ENCODE measurements around the gene ZNF716. TPM values are rescaled to one million over a fixed set of nuclear protein-coding genes. Genes with fewer than 3 reads are reported as not detected.
"Not testable (repeated sequence)": the region's sequence is repeated elsewhere in the genome, so short reads cannot be mapped to it uniquely, and the experiment has no call there.

Gene ZNF716
- not detected for total RNA-seq

DNA sequence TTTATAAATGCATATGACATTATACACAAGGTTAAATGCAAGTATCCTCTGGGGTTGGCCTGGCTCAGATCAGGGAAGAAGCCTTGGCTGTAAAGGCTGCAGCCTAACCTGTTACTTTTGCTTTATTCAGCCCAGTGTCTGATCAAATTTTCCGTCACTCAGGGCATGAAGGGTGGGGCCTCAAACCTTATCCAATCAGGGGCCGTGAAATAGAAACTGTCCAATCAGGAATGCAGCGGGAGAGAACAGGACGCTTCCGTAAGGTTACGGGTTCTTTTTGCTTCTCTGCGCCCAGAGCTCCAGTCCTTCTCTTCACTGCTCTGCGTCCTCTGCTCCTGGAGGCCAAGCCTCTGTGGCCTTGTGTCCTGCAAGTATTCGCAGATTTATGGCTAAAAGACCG lies at the start of gene ZNF716:
Gene ZNF716 (plus strand): TSS at position 274 of the 400 bp plus-strand sequence. CDS start 112 bp downstream, at position 386.
- no peaks in the 10 kb centered on the region for H3K9me3 ChIP-seq
- H3K27ac ChIP-seq: no peak within 1 kb of the TSS
- H3K9ac ChIP-seq (ENCODE audit: low read depth in 2 of 2, low read length in 2 of 2): no peak within 1 kb of the TSS
- intact Hi-C loops (cut with DNase I): no loop called here
- H3K4me1 ChIP-seq: no peaks in the 10 kb centered on the region
- no peak for TF ChIP-seq CTCF (IDR thresholded peaks at IDR 0.05)
- H3K27me3 ChIP-seq: no peaks in the 10 kb centered on the region
- no peak within 1 kb of the TSS for H3K4me3 ChIP-seq
- no peaks in the 10 kb centered on the region for H3K36me3 ChIP-seq
- DNase-seq: no peak

DNA sequence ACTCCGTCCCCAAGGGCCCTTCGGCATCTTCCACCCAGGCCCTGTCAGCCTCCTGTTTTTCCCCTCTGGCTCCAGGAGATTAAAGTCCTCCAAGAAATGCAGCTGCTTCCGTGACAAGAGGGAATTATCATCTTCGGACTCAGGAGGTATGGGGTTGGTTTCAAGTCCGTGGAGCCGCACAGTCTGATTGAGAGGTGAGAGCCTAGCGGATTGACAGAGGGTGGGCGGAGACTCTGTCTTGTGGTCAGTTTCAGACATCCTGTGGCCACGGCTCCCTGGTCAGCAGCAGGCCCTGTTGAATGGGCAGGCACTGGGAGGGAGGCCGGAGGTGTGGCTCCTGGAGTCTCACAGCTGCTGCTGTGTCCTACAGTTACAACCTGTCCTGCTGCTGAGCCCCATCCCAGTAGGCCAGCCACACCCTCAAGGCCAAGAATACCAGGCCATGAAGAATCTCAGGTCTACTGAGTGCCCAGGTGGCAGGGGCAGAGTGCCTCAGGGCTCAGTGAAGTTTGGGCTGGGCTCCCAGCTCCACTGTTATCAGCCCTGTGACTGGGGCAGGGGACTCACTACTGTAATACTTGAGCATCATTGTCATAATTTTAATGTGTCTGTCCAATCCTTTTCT lies 49.3 kb upstream of the ZNF716 start:
- no peak overlapping the region for H3K27ac ChIP-seq
- no peak for DNase-seq
- no peaks in the 10 kb centered on the region for H3K9me3 ChIP-seq
- H3K4me1 ChIP-seq: no peaks in the 10 kb centered on the region
- H3K27me3 ChIP-seq: no peaks in the 10 kb centered on the region
- H3K36me3 ChIP-seq: no peaks in the 10 kb centered on the region
- no peak overlapping the region for H3K4me3 ChIP-seq
- no peak overlapping the region for H3K9ac ChIP-seq (ENCODE audit: low read depth in 2 of 2, low read length in 2 of 2)
- TF ChIP-seq CTCF (IDR thresholded peaks at IDR 0.05): no peak
- intact Hi-C loops (cut with DNase I): no loop called here

DNA sequence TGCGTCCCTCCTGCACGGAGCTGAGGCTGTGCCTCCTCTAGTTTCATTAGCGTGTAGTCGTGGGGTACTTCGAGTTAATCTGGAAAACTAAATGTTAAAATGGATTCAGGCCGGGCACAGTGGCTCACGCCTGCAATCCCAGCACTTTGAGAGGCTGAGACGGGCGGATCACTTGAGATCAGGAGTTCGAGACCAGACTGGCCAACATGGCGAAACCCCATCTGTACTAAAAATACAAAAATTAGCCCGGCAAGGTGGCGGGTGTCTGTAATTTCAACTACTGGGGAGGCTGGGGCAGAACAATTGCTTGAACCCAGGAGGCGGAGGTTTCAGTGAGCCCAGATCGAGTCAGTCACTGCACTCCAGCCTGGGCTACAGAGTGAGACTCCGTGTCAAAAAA lies 46.9 kb upstream of the ZNF716 start:
- H3K9me3 ChIP-seq; H3K4me3 ChIP-seq; H3K27ac ChIP-seq; DNase-seq; H3K27me3 ChIP-seq; H3K36me3 ChIP-seq; H3K4me1 ChIP-seq; intact Hi-C loops (cut with DNase I); H3K9ac ChIP-seq (ENCODE audit: low read depth in 2 of 2, low read length in 2 of 2): not testable (repeated sequence)

DNA sequence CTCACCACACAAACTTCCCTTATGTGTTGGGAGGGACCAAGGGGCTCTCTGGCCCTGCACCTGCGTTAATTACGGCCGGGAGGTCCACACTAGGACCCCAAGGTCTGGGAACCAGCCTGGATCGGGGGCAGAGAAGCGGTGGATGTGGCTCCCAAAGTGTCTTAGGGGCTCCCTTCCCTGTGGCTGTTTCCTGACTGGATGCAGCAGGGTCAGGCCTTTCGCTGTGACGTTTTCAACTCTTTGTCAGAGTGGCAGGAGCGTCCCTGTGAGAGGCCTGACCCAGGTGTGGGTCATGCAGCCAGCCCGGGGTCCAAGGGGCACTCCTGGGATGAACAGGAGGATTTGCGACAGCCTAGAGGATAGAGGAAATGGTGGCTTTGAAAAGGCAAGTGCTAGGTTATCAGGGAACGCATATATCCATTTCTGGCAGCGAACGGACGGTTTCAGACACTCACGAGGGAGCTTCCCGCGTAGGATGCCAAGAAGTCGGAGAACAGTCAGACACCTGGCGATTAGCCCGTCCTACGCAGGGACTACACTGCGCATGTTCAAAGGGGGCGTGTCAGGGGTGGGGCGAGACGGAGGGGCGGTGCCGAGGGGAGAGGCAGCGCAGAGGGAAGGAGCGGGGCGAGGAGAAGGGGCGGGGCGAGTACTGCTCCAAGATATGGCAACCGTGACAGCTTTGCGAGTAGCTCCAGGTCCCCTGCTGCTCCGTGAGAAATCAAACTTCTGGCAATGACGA lies 46.2 kb upstream of the ZNF716 start:
- H3K27ac ChIP-seq: no peak overlapping the region
- no peak overlapping the region for H3K4me3 ChIP-seq
- no peaks in the 10 kb centered on the region for H3K4me1 ChIP-seq
- H3K27me3 ChIP-seq: no peaks in the 10 kb centered on the region
- DNase-seq: no peak
- intact Hi-C loops (cut with DNase I): no loop called here
- no peak for TF ChIP-seq CTCF (IDR thresholded peaks at IDR 0.05)
- H3K36me3 ChIP-seq: no peaks in the 10 kb centered on the region
- H3K9ac ChIP-seq (ENCODE audit: low read depth in 2 of 2, low read length in 2 of 2): no peak overlapping the region
- H3K9me3 ChIP-seq: no peaks in the 10 kb centered on the region

- intact Hi-C loops (cut with DNase I): no loop called here
- no peaks in the 10 kb centered on the region for H3K9me3 ChIP-seq
- no peak for DNase-seq
- no peaks in the 10 kb centered on the region for H3K36me3 ChIP-seq
- TF ChIP-seq CTCF (IDR thresholded peaks at IDR 0.05): no peak
- H3K9ac ChIP-seq (ENCODE audit: low read depth in 2 of 2, low read length in 2 of 2): no peak overlapping the region
- H3K4me1 ChIP-seq: no peaks in the 10 kb centered on the region
- H3K27ac ChIP-seq: no peak overlapping the region
- no peaks in the 10 kb centered on the region for H3K27me3 ChIP-seq
- H3K4me3 ChIP-seq: no peak overlapping the region
These were observed 45.5 kb upstream of the ZNF716 start for GRCh38 chr7:57404343-57404966.

DNA sequence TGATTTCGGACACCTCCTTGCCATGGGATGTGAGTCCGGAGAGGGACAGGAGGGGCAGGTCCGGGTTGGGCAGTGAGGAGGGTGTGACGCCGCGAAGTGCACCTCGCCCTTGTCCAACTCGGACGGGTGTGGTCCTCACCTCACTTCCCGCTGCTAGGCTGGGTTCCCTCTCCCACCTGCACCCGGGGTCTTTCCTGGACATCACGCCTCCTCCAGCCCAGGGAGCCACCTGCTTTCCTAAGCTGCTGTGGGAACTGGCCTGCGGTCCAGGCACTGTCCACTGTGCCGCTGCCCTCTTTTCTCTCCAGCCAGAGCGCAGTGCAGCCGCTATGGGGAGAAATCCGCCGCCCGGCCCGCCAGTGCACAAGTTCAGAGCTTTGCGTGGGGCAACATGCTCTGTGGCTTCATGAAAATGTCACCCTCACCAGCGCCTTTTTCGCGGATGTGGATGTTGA lies 45.0 kb upstream of the ZNF716 start:
- Histone ChIP-seq H3K27me3 (no peaks in the 10 kb centered on the region), H3K9me3 (no peaks in the 10 kb centered on the region), H3K9ac (ENCODE audit: low read depth in 2 of 2, low read length in 2 of 2) (no peak overlapping the region), H3K36me3 (no peaks in the 10 kb centered on the region), H3K27ac (no peak overlapping the region), H3K4me3 (no peak overlapping the region), H3K4me1 (no peaks in the 10 kb centered on the region)
- TF ChIP-seq CTCF (IDR thresholded peaks at IDR 0.05): no peak
- intact Hi-C loops (cut with DNase I): no loop called here
- DNase-seq: no peak

Measured in colonic mucosa (tissue), 4 donors.